ENCODE measurements around the gene NFASC.

- no peak for TF ChIP-seq MTA1 (IDR thresholded peaks at IDR 0.05; ENCODE audit: borderline replicate concordance)
- no peak for TF ChIP-seq CTCF (IDR thresholded peaks at IDR 0.05 in 2 of 3, conservative IDR thresholded peaks at IDR 0.05 in 1 of 3; ENCODE audit: insufficient read depth in 2 of 3, low read depth in 1 of 3, low read length in 3 of 3)
- TF ChIP-seq POLR2A (conservative IDR thresholded peaks at IDR 0.05): no peak
- no peak for TF ChIP-seq MAFF (IDR thresholded peaks at IDR 0.05; ENCODE audit: low read length)
- no peak for TF ChIP-seq NEUROD1 (IDR thresholded peaks at IDR 0.05; ENCODE audit: borderline replicate concordance, low read depth, low read length, partially characterized antibody)
- TF ChIP-seq, protein P1, sequence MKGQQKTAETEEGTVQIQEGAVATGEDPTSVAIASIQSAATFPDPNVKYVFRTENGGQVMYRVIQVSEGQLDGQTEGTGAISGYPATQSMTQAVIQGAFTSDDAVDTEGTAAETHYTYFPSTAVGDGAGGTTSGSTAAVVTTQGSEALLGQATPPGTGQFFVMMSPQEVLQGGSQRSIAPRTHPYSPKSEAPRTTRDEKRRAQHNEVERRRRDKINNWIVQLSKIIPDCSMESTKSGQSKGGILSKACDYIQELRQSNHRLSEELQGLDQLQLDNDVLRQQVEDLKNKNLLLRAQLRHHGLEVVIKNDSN (CRISPR knock-in tag; IDR thresholded peaks at IDR 0.05): no peak
- no peak for TF ChIP-seq RUNX1 (IDR thresholded peaks at IDR 0.05; ENCODE audit: low read depth)
- TF ChIP-seq ZNF699 (CRISPR knock-in tag; IDR thresholded peaks at IDR 0.05; ENCODE audit: insufficient replicate concordance): no peak
Measured at GRCh38 chr1:205064301-205064700, 193.6 kb downstream of the NFASC start.

Data from K562 (cell line).